Measurements from ENCODE around the gene NTRK1. TPM values are rescaled to one million over a fixed set of nuclear protein-coding genes. Genes with fewer than 3 reads are reported as not detected.
"Not testable (repeated sequence)": the region's sequence is repeated elsewhere in the genome, so short reads cannot be mapped to it uniquely, and the experiment has no call there.

NTRK1 gene
- total RNA-seq, 4 donors from 2014 or later = 0.57 TPM; not detected in 3

DNA sequence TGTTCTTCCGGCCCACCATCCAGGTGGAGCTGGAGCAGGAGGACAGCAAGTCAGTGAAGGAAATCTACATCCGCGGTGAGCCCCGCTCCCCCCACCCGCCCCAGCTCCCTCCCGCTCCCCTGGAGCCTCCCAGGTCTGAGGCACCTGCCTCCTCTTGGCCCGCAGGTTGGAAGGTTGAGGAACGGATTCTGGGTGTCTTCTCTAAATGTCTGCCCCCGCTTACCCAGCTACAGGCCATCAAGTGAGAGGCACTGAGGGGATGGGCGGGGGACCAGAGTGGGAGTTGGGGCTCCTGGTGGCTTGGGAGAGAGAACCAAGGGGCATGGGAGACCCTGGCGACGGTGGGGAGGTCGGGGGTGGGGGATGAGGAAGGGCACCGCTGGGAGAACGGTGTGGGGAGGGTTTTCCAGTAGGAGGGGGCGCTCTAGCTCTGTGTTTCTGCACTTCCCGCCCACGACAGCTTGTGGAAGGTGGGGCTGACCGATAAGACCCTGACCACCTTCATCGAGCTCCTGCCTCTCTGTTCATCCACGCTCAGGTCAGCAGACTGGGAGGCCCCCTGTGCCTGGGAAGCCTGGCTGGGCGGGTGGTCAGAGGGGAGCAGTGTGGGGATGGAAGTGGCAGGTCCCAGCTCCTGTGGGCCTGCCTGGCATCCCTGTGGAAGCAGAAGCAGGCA, 64.0 kb downstream of the NTRK1 start:
- Histone ChIP-seq H3K4me3 (no peak overlapping the region), H3K4me1 (peaks cover 0 to 26% (median 0%) of the 10 kb centered on the region in 4 donors), H3K36me3 (no peaks in the 10 kb centered on the region), H3K9me3 (no peaks in the 10 kb centered on the region), H3K27me3 (peaks cover 0 to 31% of the 10 kb centered on the region in 2 donors), H3K27ac (no peak overlapping the region)
- DNase-seq = no peak
- no peak for TF ChIP-seq POLR2A (IDR thresholded peaks at IDR 0.05)
- TF ChIP-seq, protein P1, sequence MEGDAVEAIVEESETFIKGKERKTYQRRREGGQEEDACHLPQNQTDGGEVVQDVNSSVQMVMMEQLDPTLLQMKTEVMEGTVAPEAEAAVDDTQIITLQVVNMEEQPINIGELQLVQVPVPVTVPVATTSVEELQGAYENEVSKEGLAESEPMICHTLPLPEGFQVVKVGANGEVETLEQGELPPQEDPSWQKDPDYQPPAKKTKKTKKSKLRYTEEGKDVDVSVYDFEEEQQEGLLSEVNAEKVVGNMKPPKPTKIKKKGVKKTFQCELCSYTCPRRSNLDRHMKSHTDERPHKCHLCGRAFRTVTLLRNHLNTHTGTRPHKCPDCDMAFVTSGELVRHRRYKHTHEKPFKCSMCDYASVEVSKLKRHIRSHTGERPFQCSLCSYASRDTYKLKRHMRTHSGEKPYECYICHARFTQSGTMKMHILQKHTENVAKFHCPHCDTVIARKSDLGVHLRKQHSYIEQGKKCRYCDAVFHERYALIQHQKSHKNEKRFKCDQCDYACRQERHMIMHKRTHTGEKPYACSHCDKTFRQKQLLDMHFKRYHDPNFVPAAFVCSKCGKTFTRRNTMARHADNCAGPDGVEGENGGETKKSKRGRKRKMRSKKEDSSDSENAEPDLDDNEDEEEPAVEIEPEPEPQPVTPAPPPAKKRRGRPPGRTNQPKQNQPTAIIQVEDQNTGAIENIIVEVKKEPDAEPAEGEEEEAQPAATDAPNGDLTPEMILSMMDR (IDR thresholded peaks at IDR 0.05) = no peak

DNA sequence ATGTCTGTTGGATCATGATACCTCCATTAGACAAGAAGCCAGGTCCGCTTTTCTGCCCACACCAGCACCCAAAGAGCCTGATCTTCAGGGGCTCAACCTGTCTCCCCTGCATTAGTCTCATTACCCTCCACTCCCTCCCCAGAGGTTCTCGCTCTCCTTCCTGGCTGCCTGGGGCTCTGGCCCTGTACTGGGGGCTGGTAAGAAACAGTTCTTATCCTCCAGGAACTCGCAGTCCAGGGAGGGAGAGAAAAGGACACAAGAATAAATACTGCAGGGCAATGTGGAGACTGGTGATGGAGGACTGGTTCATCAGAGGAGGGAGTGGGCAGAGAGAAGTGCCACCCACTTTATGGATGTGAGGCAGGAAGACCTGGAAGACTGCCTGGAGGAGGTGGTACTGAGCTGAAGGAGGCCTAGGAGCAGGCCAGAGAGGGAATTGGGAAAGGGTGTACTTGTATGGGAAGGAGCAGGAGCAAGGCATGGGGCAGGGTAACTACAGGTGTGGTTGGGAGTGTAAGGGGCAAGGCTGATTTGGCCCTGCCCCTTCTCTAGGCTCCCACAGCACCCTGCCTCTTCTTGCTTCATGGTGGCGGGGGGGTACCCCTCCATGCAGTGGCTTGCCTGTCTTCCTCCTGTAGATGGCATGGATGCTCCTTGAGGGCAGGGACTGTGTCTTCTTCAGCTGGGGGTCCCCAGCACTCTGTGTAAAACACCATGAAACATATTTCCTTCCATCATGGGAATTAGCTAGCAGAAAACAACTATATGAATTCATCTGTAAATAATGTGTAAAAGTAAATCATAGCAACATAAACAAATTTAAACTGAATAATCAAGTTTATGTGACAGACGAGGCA, 64.7 kb downstream of the NTRK1 start:
- H3K9me3 ChIP-seq = no peaks in the 10 kb centered on the region
- TF ChIP-seq, protein P1 (IDR thresholded peaks at IDR 0.05) = no peak
- TF ChIP-seq POLR2A (IDR thresholded peaks at IDR 0.05) = no peak
- peaks cover 0 to 31% of the 10 kb centered on the region in 2 donors for H3K27me3 ChIP-seq
- no peak overlapping the region for H3K4me3 ChIP-seq
- no peak for DNase-seq
- no peak overlapping the region for H3K27ac ChIP-seq
- H3K36me3 ChIP-seq = no peaks in the 10 kb centered on the region
- H3K4me1 ChIP-seq = peaks cover 0 to 19% (median 0%) of the 10 kb centered on the region in 4 donors

GRCh38 chr1:156926175-156926574, 65.5 kb downstream of the NTRK1 start:
- H3K27ac ChIP-seq = no peak overlapping the region
- peaks cover 0 to 31% of the 10 kb centered on the region in 2 donors for H3K27me3 ChIP-seq
- peak in 2 of 3 donors; percentile 16 to 71 for DNase-seq
- H3K4me3 ChIP-seq = no peak overlapping the region
- no peaks in the 10 kb centered on the region for H3K36me3 ChIP-seq
- H3K9me3 ChIP-seq = no peaks in the 10 kb centered on the region
- TF ChIP-seq, protein P1 (IDR thresholded peaks at IDR 0.05) = no peak
- TF ChIP-seq POLR2A (IDR thresholded peaks at IDR 0.05) = no peak
- H3K4me1 ChIP-seq = peaks cover 0 to 15% (median 0%) of the 10 kb centered on the region in 4 donors

DNA sequence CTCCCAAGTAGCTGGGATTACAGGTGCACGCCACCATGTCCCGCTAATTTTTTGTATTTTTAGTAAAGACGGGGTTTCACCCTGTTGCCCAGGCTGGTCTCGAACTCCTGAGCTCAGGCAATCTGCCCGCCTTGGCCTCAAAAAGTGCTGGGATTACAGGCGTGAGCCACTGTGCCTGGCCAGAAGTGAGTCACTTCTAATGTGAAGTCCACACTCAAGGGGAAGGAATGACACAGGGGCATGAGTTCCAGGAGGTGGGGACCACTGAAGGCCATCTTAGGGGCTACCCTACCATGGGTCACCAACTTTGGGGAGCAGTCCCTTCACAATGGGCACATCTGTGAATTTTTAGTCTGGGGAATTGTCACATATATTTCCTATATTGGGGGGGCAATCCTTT, 66.0 kb downstream of the NTRK1 start:
- H3K36me3 ChIP-seq, H3K27ac ChIP-seq, H3K9me3 ChIP-seq, DNase-seq, H3K4me3 ChIP-seq: not testable (repeated sequence)
- H3K4me1 ChIP-seq = peaks cover 0 to 18% (median 0%) of the 10 kb centered on the region in 4 donors
- peaks cover 0 to 31% of the 10 kb centered on the region in 2 donors for H3K27me3 ChIP-seq

DNA sequence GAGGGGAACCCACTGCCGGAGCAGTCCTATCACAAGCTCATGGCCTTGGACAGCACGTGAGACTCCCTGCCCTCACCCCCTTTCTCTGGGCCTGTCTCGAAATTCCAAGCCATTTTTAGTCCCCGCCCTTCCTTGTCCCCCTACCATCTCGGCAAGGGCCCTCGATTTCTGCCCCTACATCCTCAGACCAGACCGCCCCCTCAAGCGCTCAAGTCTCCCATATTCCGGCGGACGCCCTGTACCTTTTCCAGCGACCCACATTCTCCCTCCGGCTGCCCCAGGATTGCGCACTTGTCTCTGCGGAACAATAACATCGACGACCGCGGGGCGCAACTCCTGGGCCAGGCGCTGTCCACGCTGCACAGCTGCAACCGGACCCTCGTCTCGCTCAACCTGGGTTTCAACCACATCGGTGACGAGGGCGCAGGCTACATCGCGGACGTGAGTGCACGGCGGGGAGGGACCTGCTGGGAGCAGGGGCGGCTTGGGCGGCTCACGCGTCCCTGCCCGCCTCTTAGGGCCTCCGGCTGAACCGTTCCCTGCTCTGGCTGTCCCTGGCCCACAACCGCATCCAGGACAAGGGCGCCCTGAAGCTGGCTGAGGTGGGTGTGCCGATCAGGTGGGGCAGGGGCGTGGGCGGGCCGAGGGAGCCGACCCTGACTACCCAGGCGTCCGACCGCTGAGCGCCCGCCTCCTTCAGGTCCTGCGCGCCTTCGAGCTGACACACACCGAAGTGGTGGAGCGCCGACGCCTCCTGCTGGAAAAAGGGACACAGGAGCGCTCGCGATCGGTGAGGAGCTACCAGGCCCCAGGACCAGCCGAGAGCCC, 66.8 kb downstream of the NTRK1 start:
- Histone ChIP-seq H3K9me3 (no peaks in the 10 kb centered on the region), H3K36me3 (no peaks in the 10 kb centered on the region), H3K27ac (no peak overlapping the region), H3K27me3 (peaks cover 0 to 31% of the 10 kb centered on the region in 2 donors), H3K4me1 (peaks cover 0 to 22% (median 0%) of the 10 kb centered on the region in 4 donors), H3K4me3 (peak overlapping the region in 3 of 4 donors; percentile 15 to 41 (median 21))
- DNase-seq = peak; percentile 38 to 80 (median 78)
- TF ChIP-seq, protein P1 (IDR thresholded peaks at IDR 0.05) = peak in 4 of 6 experiments; percentile 20 to 67 (median 56)
- TF ChIP-seq POLR2A (IDR thresholded peaks at IDR 0.05) = no peak
